Activated naive CD8-positive, alpha-beta T cell treated with anti-CD3 and anti-CD28 coated beads for 36 hours (primary cell): Measurements from ENCODE around the gene TMEM47. TPM values are rescaled to one million over a fixed set of nuclear protein-coding genes. Genes with fewer than 3 reads are reported as not detected.

ENCODE experiments used
- DNase-seq: peaks from one replicate; pipeline ENCODE4 v3.0.0; 2021
- H3K27ac Mint-ChIP-seq: one replicate; pipeline ENCODE4 v1.8.0; 2022; ENCODE audit warnings: mild to moderate bottlenecking, moderate library complexity, mixed read lengths
- H3K27me3 Mint-ChIP-seq: one replicate; pipeline ENCODE4 v1.8.0; 2022; ENCODE audit warnings: mild to moderate bottlenecking, mixed read lengths
- H3K36me3 Mint-ChIP-seq: one replicate; pipeline ENCODE4 v1.8.0; 2021; ENCODE audit warnings: mild to moderate bottlenecking, mixed read lengths
- H3K4me1 Mint-ChIP-seq: one replicate; pipeline ENCODE4 v1.8.0; 2021; ENCODE audit warnings: mixed read lengths
- H3K4me3 Mint-ChIP-seq: one replicate; pipeline ENCODE4 v1.8.0; 2022; ENCODE audit warnings: mild to moderate bottlenecking, moderate library complexity, mixed read lengths
- H3K9me3 Mint-ChIP-seq: one replicate; pipeline ENCODE4 v1.8.0; 2022; ENCODE audit warnings: mixed read lengths
- total RNA-seq, 2 experiments: library from RNA; stranded (reverse); gene quantifications; one replicate each; pipeline ENCODE4 v1.2.3, GENCODE V29; 2021

Gene TMEM47
- total RNA-seq = not detected

DNA sequence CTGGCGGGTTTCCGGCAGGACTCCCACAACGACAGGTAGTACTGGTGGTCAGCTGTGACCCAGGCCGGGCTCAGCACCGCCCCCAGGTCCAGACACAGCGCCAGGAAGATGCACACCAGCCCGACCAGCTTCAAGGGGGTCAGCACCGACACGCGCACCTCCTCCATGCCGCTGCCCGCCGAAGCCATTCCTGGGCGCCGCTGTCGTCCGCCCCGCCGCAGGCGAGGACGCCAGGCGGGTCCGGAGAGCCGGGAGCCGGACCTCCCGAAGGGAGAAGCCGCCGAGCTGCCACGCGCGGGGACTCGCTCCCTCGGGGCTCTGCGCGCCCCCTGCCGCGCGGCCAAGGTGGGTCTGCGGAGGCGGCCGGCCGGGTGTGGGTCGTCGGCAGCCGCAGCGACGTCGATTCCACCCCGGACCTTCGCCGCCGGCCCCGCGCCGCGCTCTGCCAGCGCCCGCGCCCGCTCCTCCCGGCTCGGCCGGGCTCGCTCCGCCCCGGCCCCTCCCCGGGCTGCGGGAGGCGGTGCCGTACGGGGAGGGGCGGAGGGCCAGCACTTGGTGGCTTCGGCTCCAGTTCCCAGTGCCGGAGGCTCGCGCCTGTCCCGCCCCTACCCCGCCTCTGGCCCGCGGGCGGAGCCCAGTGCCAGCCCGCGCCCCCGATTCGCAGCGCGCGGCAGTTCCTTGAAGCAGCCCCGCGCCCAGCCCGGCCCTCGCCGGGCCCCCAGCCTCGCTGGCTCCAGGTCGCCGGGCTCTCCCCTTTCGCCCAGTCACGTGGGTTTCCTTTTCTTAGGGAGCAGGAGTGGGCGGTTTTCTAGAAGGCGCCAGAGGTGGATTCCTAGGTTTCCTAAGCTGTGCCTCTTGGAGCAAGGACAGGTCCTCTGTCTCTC lies at the start of gene TMEM47:
TSS of gene TMEM47 (minus strand) at position 444 of the 884 bp plus-strand sequence. CDS start at position 188, 256 bp downstream.
- Mint-ChIP-seq H3K4me3 (no peak within 1 kb of the TSS), H3K27ac (no peak within 1 kb of the TSS), H3K4me1 (peaks cover 3% of the 10 kb centered on the region)

GRCh38 chrX:34687095-34687494 lies 30.0 kb upstream of the TMEM47 start:
- Mint-ChIP-seq H3K27ac (no peak overlapping the region), H3K4me3 (no peak overlapping the region), H3K27me3 (no peaks in the 10 kb centered on the region), H3K36me3 (no peaks in the 10 kb centered on the region), H3K9me3 (peaks cover 5% of the 10 kb centered on the region), H3K4me1 (no peaks in the 10 kb centered on the region)
- DNase-seq = no peak

More for the DNA sequence above, at the start of gene TMEM47:
- Mint-ChIP-seq H3K27me3 (peaks cover 24% of the 10 kb centered on the region), H3K9me3 (peaks cover 2% of the 10 kb centered on the region), H3K36me3 (peaks cover 3% of the 10 kb centered on the region)
- peak; percentile 2 for DNase-seq

GRCh38 chrX:34659575-34659974 lies 2.5 kb upstream of the TMEM47 start:
- peaks cover 3% of the 10 kb centered on the region for H3K36me3 Mint-ChIP-seq
- no peak overlapping the region for H3K27ac Mint-ChIP-seq
- H3K9me3 Mint-ChIP-seq = peaks cover 2% of the 10 kb centered on the region
- H3K4me1 Mint-ChIP-seq = peaks cover 3% of the 10 kb centered on the region
- DNase-seq = no peak
- peaks cover 22% of the 10 kb centered on the region for H3K27me3 Mint-ChIP-seq
- H3K4me3 Mint-ChIP-seq = no peak overlapping the region

- Mint-ChIP-seq H3K9me3 (peaks cover 2% of the 10 kb centered on the region), H3K27ac (no peak overlapping the region), H3K36me3 (peaks cover 3% of the 10 kb centered on the region), H3K4me3 (no peak overlapping the region), H3K4me1 (peaks cover 3% of the 10 kb centered on the region), H3K27me3 (peaks cover 24% of the 10 kb centered on the region)
- no peak for DNase-seq
These were observed 1.2 kb upstream of the TMEM47 start for GRCh38 chrX:34658326-34658725.

- Mint-ChIP-seq H3K36me3 (peaks cover 3% of the 10 kb centered on the region), H3K27me3 (peaks cover 24% of the 10 kb centered on the region), H3K4me1 (peaks cover 3% of the 10 kb centered on the region), H3K4me3 (no peak overlapping the region), H3K27ac (no peak overlapping the region), H3K9me3 (peaks cover 2% of the 10 kb centered on the region)
- no peak for DNase-seq
These were observed 613 bp upstream of the TMEM47 start for GRCh38 chrX:34657726-34658070.

GRCh38 chrX:34656467-34656841 lies 631 bp downstream of the TMEM47 start:
- Mint-ChIP-seq H3K9me3 (peaks cover 2% of the 10 kb centered on the region), H3K4me1 (peaks cover 3% of the 10 kb centered on the region), H3K27ac (no peak overlapping the region), H3K27me3 (peaks cover 24% of the 10 kb centered on the region), H3K4me3 (no peak overlapping the region), H3K36me3 (peaks cover 3% of the 10 kb centered on the region)
- DNase-seq = no peak

- Mint-ChIP-seq H3K27me3 (peaks cover 24% of the 10 kb centered on the region), H3K27ac (no peak overlapping the region), H3K36me3 (peaks cover 3% of the 10 kb centered on the region), H3K4me3 (no peak overlapping the region), H3K9me3 (peaks cover 2% of the 10 kb centered on the region), H3K4me1 (peaks cover 3% of the 10 kb centered on the region)
- no peak for DNase-seq
These were observed 1.3 kb downstream of the TMEM47 start for GRCh38 chrX:34655501-34656455.

- Mint-ChIP-seq H3K4me1 (peaks cover 3% of the 10 kb centered on the region), H3K27me3 (peaks cover 24% of the 10 kb centered on the region), H3K36me3 (peaks cover 3% of the 10 kb centered on the region), H3K4me3 (no peak overlapping the region), H3K27ac (no peak overlapping the region), H3K9me3 (peaks cover 2% of the 10 kb centered on the region)
- no peak for DNase-seq
These were observed 2.2 kb downstream of the TMEM47 start for GRCh38 chrX:34654696-34655490.

- H3K27ac Mint-ChIP-seq = no peak overlapping the region
- peaks cover 2% of the 10 kb centered on the region for H3K9me3 Mint-ChIP-seq
- no peak overlapping the region for H3K4me3 Mint-ChIP-seq
- peaks cover 24% of the 10 kb centered on the region for H3K27me3 Mint-ChIP-seq
- peaks cover 3% of the 10 kb centered on the region for H3K4me1 Mint-ChIP-seq
- no peak for DNase-seq
- H3K36me3 Mint-ChIP-seq = peaks cover 3% of the 10 kb centered on the region
These were observed 3.3 kb downstream of the TMEM47 start for GRCh38 chrX:34653811-34654210.

DNA sequence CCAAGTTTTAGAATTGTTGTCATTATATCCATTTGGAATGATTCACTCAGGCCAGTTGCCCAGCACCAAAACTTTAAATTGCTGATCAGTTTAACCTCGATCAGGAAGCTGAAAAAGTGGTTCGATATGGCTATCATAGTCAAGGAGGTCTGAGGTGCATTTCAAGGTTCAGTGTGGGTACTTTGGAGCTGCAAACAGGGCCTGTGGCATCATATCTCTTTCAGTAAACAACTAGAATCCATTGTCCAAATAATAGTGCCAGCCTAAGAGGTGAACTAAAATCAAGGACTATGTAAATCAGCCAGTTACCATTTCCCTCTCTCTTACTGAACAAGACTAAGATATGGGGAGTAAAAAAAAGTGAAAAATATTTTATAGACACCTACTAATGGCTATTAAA lies 14.2 kb downstream of the TMEM47 start:
- Mint-ChIP-seq H3K36me3 (no peaks in the 10 kb centered on the region), H3K27ac (no peak overlapping the region), H3K9me3 (no peaks in the 10 kb centered on the region), H3K4me1 (no peaks in the 10 kb centered on the region), H3K27me3 (no peaks in the 10 kb centered on the region), H3K4me3 (no peak overlapping the region)
- DNase-seq = no peak

- Mint-ChIP-seq H3K27ac (no peak overlapping the region), H3K27me3 (no peaks in the 10 kb centered on the region), H3K36me3 (no peaks in the 10 kb centered on the region), H3K4me1 (no peaks in the 10 kb centered on the region), H3K9me3 (no peaks in the 10 kb centered on the region), H3K4me3 (no peak overlapping the region)
- no peak for DNase-seq
These were observed 19.0 kb downstream of the TMEM47 start for GRCh38 chrX:34638116-34638515.

GRCh38 chrX:34634349-34634748 lies 22.7 kb downstream of the TMEM47 start:
- Mint-ChIP-seq H3K36me3 (no peaks in the 10 kb centered on the region), H3K27ac (no peak overlapping the region), H3K27me3 (no peaks in the 10 kb centered on the region), H3K4me3 (no peak overlapping the region), H3K9me3 (no peaks in the 10 kb centered on the region), H3K4me1 (no peaks in the 10 kb centered on the region)
- no peak for DNase-seq

- Mint-ChIP-seq H3K4me3 (no peak overlapping the region), H3K27me3 (no peaks in the 10 kb centered on the region), H3K4me1 (no peaks in the 10 kb centered on the region), H3K9me3 (no peaks in the 10 kb centered on the region), H3K36me3 (no peaks in the 10 kb centered on the region), H3K27ac (no peak overlapping the region)
- DNase-seq = no peak
These were observed 24.7 kb downstream of the TMEM47 start for GRCh38 chrX:34632384-34632783.

DNA sequence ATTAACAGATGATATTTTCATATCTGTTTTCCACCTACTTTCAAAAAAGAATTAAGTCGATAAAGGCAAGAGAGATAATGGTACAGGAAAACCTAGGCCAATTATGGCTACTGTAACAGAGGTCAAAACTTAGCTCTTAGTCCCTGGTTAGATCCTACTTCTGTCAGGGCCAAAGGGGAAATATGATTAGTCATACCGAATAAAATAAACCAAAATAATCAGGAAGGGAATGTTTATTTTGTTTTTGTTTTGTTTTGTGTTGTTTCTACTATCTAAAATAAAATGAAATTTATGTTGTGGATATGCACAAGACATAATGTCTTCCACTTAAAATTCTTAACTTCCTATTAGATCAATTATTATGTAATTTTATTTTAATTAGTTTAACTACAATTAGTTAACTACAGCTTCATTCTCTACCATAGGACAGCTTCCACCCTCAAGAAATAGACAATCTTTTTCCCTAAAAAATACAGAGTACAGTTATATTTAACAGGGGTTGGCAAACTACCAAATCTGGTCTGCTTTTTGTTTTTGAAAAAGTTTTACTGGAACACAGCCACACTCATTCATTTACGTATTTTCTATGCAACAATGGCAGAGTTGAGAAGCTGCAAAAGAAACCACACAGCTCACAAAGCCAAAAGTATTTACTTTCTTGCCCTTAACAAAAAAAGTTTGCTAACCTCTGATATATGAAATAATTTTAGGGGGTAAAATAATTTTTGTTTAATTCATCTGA lies 25.4 kb downstream of the TMEM47 start:
- H3K4me1 Mint-ChIP-seq = no peaks in the 10 kb centered on the region
- no peaks in the 10 kb centered on the region for H3K27me3 Mint-ChIP-seq
- H3K9me3 Mint-ChIP-seq = no peaks in the 10 kb centered on the region
- no peak for DNase-seq
- no peak overlapping the region for H3K4me3 Mint-ChIP-seq
- H3K27ac Mint-ChIP-seq = no peak overlapping the region
- no peaks in the 10 kb centered on the region for H3K36me3 Mint-ChIP-seq
